ENCODE results near the gene CAPNS1.

The CAPNS1 gene

DNA sequence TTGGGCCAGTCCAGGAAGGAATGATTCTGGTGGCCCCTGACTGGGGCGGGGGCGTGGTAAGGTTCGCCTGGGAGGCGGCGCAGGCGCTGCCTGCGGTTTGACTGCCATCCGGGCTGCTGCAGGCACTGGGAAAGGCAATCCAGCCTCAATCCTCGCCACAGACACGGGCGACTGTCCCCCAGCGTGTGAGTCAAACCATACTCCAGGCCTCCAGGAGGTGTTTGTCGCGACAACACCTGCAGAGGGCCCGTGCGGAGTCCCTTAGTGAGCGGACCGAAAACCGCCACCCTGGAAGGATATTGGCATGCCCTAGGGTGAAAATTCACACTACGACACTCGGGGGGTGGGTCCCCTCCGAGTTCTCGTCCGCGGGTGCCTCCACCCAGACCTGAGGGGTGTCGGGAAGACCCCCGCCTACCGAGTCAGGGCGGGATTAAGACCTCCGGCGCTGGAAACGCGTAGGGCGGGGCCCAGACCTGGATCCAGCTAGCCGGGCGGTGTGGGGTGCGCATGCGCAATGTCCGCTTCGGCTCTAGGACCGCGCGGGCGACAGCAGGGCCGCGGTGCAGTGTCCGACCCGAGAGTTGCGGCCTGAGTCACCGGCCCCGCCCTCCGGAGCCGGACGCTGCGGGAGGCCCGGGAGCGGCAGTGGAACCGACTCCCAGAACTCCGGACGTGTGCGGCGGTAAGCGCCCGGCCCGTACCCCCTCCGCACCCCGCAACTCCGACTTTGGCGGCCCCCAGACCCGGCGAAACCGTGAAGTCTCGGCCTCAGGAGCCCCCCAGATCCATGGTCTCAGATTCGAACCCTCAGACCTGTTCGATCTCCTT lies at the start of gene CAPNS1:
TSS of gene CAPNS1 (plus strand) at position 594 of the 831 bp plus-strand sequence. CDS start 946 bp downstream, outside the sequence.
- FAIRE-seq (peak; percentile 86), DNase-seq (ENCODE audit: insufficient read length, low spot score) (peak; percentile 92)

GRCh38 chr19:36090910-36091695 lies 48.8 kb upstream of the CAPNS1 start:
- no peak for DNase-seq (ENCODE audit: insufficient read length, low spot score)
- FAIRE-seq, result no peak

DNA sequence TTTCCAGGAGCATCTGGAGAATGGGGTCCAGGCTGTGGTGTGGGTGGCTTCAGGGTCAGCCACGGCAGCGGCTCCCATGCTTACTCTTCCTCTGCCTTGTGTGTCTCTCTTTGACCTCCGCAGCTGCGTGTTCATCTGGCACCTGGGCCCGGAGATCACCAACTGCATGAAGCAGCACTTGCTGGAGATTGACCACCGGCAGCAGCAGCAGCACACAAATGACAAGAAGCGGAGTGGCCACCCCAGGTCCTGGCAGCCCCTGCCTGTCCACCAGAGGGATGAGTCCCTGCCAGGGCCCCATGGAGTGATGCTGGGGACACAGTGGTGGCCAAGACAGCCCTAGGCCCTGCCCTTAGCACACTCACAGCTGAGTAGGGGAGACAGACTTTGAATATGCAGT lies 47.3 kb upstream of the CAPNS1 start:
- no peak for FAIRE-seq
- DNase-seq (ENCODE audit: insufficient read length, low spot score), result no peak

- no peak for DNase-seq (ENCODE audit: insufficient read length, low spot score)
- no peak for FAIRE-seq
Observed at GRCh38 chr19:36093146-36093662, 46.7 kb upstream of the CAPNS1 start.

DNA sequence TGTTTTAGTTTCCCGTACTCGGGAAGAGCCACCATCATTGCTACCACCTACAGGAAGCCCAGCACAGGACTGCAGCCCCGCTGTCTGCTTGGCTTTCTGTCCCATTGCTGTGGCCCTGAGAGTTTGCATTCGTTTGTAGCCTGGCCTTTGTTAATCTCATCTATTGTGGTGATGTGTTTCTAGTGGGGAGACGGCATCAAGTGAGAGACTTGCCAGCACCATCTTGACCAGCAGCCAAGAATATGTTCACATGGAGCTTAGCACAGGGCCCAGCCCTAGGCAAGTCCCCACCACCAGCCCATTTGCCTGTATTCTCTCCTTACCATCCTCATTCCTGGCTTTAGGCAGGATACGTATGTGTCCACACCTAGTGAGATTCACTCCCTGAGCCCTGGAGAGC lies 46.2 kb upstream of the CAPNS1 start:
- DNase-seq (ENCODE audit: insufficient read length, low spot score), result no peak
- FAIRE-seq, result no peak

- DNase-seq (ENCODE audit: insufficient read length, low spot score) (no peak), FAIRE-seq (no peak)
Observed at GRCh38 chr19:36097036-36097435, 42.8 kb upstream of the CAPNS1 start.

- DNase-seq (ENCODE audit: insufficient read length, low spot score) (no peak), FAIRE-seq (no peak)
Observed at GRCh38 chr19:36099166-36099785, 40.6 kb upstream of the CAPNS1 start.

DNA sequence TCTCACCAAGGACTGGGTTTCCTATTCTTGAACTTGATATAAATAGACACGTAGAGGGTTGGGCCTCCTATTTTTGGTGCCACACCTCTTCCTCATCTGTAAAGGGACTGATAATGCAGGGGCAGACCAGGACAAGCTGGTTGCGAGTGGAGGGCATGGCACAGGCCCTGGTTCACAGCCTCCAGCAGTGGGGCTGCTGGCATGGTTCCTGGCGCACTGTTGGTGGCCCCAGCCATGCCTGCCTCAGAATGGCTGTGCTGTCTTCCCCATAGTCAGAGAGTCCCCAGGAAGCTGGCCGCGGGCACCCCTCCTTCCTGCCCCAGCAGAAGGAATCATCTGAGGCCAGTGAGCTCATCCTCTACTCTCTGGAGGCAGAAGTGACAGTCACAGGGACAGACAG lies 39.4 kb upstream of the CAPNS1 start:
- FAIRE-seq, result no peak
- no peak for DNase-seq (ENCODE audit: insufficient read length, low spot score)

DNA sequence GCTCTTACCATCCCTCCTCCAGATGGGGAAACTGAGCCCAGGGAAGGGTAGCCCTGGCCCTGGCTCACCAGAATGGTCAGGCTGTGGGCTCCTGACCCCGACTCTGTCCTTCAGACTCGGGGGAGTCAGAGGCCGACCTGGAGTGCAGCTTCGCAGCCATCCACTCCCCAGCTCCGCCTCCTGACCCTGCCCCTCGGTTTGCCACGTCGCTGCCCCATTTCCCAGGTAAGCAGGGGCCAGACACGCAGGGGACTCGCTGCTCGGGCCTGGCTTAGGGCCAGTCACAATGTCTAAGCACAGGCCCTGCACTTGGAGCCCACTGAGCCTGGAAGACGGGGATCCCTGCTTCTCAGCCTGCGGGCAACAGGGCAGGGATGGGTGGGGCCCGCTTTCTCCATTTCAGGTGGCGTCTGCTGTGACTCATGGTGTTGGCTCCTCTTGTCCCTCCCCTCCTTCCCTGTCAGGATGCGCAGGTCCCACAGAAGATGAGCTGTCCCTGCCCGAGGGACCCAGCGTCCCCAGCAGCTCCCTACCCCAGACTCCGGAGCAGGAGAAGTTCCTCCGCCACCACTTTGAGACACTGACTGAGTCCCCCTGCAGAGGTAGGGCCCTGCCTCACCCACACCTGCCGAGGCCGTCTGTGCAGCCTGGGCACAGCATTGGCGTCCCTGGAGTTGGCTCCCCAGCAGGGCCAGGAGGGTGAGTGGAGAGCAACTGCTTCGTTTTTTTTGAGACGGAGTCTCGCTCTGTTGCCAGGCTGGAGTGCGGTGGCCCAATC lies 38.1 kb upstream of the CAPNS1 start:
- DNase-seq (ENCODE audit: insufficient read length, low spot score) (no peak), FAIRE-seq (no peak)

- DNase-seq (ENCODE audit: insufficient read length, low spot score) (no peak), FAIRE-seq (no peak)
Observed at GRCh38 chr19:36103040-36103626, 36.7 kb upstream of the CAPNS1 start.

DNA sequence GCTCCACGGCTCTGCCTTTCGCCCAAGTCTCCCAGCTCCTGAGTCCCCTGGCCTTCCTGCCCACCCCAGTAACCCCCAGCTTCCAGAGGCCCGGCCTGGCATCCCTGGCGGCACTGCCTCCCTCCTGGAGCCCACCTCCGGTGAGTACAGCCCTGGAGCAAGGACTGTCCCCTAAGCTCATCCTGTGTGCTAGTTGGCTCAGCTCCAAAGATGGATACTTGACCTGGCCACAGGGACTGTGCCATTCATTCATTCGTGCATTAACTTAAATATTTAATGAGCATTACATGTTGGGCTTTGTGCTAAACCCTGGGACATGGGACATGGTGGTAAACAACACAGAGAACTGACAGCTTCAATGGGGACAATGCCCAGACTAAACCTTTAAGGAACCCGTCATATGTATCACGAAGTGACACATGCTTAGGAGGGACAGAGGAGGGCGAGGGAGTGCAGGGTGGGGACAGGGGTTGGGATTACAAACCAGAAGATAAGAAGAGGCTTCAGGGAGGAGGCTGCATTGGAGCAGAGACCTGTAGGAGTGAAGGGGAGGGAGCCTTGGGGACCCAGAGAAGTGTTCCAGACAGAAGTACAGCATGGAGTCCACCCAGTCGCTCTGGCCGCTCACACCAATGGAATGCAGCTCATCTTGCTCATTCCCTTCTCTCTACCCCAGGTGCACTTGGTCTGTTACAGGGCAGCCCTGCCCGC lies 35.9 kb upstream of the CAPNS1 start:
- no peak for FAIRE-seq

GRCh38 chr19:36106441-36106840 lies 33.4 kb upstream of the CAPNS1 start:
- no peak for DNase-seq (ENCODE audit: insufficient read length, low spot score)
- FAIRE-seq, result no peak

More for the DNA sequence above, 35.9 kb upstream of the CAPNS1 start:
- no peak for DNase-seq (ENCODE audit: insufficient read length, low spot score)

- no peak for DNase-seq (ENCODE audit: insufficient read length, low spot score)
- FAIRE-seq, result no peak
Observed at GRCh38 chr19:36106991-36107390, 32.9 kb upstream of the CAPNS1 start.

GRCh38 chr19:36108684-36109083 lies 31.2 kb upstream of the CAPNS1 start:
- DNase-seq (ENCODE audit: insufficient read length, low spot score) (no peak), FAIRE-seq (no peak)

DNA sequence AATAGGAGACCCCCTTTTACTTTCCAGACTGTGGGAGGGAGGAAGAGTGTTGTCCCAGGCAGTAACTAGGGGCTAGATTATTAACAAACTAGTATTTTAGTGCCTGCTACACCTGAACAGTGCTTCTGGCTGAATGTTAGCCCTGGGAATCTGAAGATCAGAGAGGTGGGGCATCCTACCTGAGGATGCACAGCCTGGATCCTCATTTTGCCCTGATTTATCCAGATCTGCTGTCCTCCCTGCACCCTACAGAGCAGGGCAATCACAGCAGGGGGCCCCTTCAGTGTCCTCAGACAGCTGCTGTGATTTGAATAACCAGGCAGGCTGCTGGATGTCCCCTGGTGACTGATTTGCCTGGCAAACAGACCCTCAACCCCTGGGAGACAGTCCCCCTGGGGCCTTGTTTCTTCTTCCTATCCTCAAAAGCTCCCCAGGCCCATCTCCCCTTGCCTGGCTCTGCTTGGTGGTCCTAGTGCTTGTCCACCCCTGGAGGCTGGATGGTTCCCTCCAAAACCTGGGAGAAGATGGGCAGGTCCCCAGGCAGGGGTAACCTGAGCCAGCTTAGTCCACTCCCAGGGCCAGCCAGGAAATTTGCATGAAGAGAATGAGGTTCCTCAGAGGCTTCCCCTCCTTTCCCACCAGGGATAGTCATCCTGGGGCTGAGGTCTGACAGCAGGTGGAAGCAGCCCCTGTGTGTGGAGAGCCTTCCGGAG lies 29.2 kb upstream of the CAPNS1 start, which contains the start of gene OVOL3:
TSS of gene OVOL3 (plus strand) at position 657 of the 713 bp plus-strand sequence. CDS start 60 bp downstream, outside the sequence.
- FAIRE-seq, result no peak
- no peak for DNase-seq (ENCODE audit: insufficient read length, low spot score)

- DNase-seq (ENCODE audit: insufficient read length, low spot score) (no peak), FAIRE-seq (no peak)
Observed at GRCh38 chr19:36111200-36111539, 28.7 kb upstream of the CAPNS1 start.

DNA sequence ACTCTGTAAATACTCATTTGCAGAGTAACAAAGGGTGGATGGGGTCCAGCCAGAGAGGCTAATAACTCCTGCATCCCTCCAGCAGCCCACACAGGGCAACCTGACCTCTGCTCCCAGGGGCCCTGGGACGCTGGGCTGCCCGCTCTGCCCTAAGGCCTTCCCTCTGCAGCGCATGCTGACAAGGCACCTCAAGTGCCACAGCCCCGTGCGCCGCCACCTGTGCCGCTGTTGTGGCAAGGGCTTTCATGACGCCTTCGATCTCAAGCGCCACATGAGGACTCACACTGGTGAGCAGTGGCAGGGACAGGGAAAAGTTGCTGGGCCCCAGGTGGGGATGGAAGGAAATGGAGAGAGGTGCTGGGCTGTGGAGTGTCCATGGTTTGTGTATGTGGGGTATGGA lies 27.2 kb upstream of the CAPNS1 start:
- DNase-seq (ENCODE audit: insufficient read length, low spot score) (no peak), FAIRE-seq (no peak)

DNA sequence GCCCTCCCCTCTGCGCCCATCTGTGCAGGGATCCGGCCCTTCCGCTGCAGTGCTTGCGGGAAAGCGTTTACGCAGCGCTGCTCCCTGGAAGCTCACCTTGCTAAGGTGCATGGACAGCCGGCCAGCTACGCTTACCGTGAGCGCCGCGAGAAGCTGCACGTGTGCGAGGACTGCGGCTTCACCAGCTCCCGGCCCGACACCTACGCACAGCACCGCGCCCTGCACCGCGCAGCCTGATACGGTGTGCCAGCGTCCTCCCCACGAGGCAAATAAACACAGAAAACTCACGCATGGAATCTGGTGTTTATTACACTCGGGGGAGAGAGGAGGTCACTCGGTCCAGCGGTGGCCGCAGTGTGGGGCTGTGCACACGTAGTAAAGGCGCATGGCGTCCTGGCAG lies 26.4 kb upstream of the CAPNS1 start:
- DNase-seq (ENCODE audit: insufficient read length, low spot score) (no peak), FAIRE-seq (no peak)
